ENCODE measurements around the gene UMPS. TPM values are rescaled to one million over a fixed set of nuclear protein-coding genes. Genes with fewer than 3 reads are reported as not detected.
"Not testable (repeated sequence)": the region's sequence is repeated elsewhere in the genome, so short reads cannot be mapped to it uniquely, and the experiment has no call there.

UMPS gene
- total RNA-seq, 1 donor from 2014 or later = 28.7 TPM

- DNase-seq (ENCODE audit: low read depth) = no peak
- H3K4me3 ChIP-seq (ENCODE audit: low read depth, low read length) = no peak overlapping the region
Observed at GRCh38 chr3:124731760-124732159, 1.5 kb downstream of the UMPS start.

GRCh38 chr3:124741027-124741426, 10.8 kb downstream of the UMPS start:
- no peak for TF ChIP-seq CTCF (conservative IDR thresholded peaks at IDR 0.05; ENCODE audit: low read depth, low read length)
- DNase-seq (ENCODE audit: low read depth) = no peak
- no peak overlapping the region for H3K4me3 ChIP-seq (ENCODE audit: low read depth, low read length)

More at GRCh38 chr3:124731760-124732159, 1.5 kb downstream of the UMPS start:
- no peak for TF ChIP-seq CTCF (conservative IDR thresholded peaks at IDR 0.05; ENCODE audit: low read depth, low read length)

- no peak for TF ChIP-seq CTCF (conservative IDR thresholded peaks at IDR 0.05; ENCODE audit: low read depth, low read length)
- no peak for DNase-seq (ENCODE audit: low read depth)
- H3K4me3 ChIP-seq (ENCODE audit: low read depth, low read length) = no peak overlapping the region
Observed at GRCh38 chr3:124745756-124746155, 15.5 kb downstream of the UMPS start.

- TF ChIP-seq CTCF (conservative IDR thresholded peaks at IDR 0.05; ENCODE audit: low read depth, low read length) = no peak
- no peak for DNase-seq (ENCODE audit: low read depth)
- H3K4me3 ChIP-seq (ENCODE audit: low read depth, low read length) = no peak overlapping the region
Observed at GRCh38 chr3:124747111-124747981, 17.1 kb downstream of the UMPS start.

GRCh38 chr3:124748560-124749198, 18.4 kb downstream of the UMPS start:
- H3K4me3 ChIP-seq (ENCODE audit: low read depth, low read length) = no peak overlapping the region
- TF ChIP-seq CTCF (conservative IDR thresholded peaks at IDR 0.05; ENCODE audit: low read depth, low read length) = no peak
- DNase-seq (ENCODE audit: low read depth) = no peak

- not testable (repeated sequence) for DNase-seq (ENCODE audit: low read depth); H3K4me3 ChIP-seq (ENCODE audit: low read depth, low read length)
Observed at GRCh38 chr3:124749877-124750276, 19.6 kb downstream of the UMPS start.

- H3K4me3 ChIP-seq (ENCODE audit: low read depth, low read length) = no peak overlapping the region
- DNase-seq (ENCODE audit: low read depth) = no peak
- TF ChIP-seq CTCF (conservative IDR thresholded peaks at IDR 0.05; ENCODE audit: low read depth, low read length) = no peak
Observed at GRCh38 chr3:124751501-124751900, 21.2 kb downstream of the UMPS start.

Measured in epithelial cell of proximal tubule (primary cell).